H1 (cell line): Measurements from ENCODE around the gene PDE4D. TPM values are rescaled to one million over a fixed set of nuclear protein-coding genes. Genes with fewer than 3 reads are reported as not detected.

Experiments
- CTCF ChIA-PET: fragments of 300-600 bp; sonication (Branson Sonifier 250); formaldehyde crosslinking; loops from one replicate; lab custom pipeline; 2021; ENCODE audit not compliant: partially characterized antibody; lab: Charles Lee
- POLR2A ChIA-PET: fragments of 300-600 bp; sonication (Branson Sonifier 250); formaldehyde crosslinking; loops from one replicate; lab custom pipeline; 2021; ENCODE audit warnings: inconsistent platforms; ENCODE audit not compliant: partially characterized antibody; lab: Charles Lee
- DNase-seq, 2 experiments: peaks; one replicate each; pipeline versions ENCODE4 v3.0.0 to v3.0.0-alpha.2; 2010 to 2022; ENCODE audit warnings: low spot score in 2 of 2, low read depth in 1 of 2, mixed read lengths in 1 of 2
- FAIRE-seq: peaks from 2 replicates; lab custom pipeline; 2011; peaks lifted over from hg19 to GRCh38; lab: Jason Lieb, UNC
- H2AFZ ChIP-seq: 2 replicates; pipeline ENCODE4 v1.8.1; 2012; ENCODE audit warnings: low read length, inconsistent platforms
- H2AK5ac ChIP-seq: 2 replicates; pipeline ENCODE4 v1.6.1; 2013; ENCODE audit warnings: low read depth, low read length
- H2BK120ac ChIP-seq: replicated peaks from 2 replicates; pipeline ENCODE3; 2013; ENCODE audit warnings: low read depth, low read length, inconsistent platforms
- H2BK12ac ChIP-seq: 2 replicates; pipeline ENCODE4 v1.6.1; 2013; ENCODE audit warnings: low read depth, low read length
- H2BK15ac ChIP-seq: 2 replicates; pipeline ENCODE4 v1.6.1; 2013; ENCODE audit warnings: low read length
- H2BK20ac ChIP-seq: 2 replicates; pipeline ENCODE4 v1.6.1; 2013; ENCODE audit warnings: low read length
- H2BK5ac ChIP-seq: 2 replicates; pipeline ENCODE4 v1.6.1; 2013; ENCODE audit warnings: low read depth, low read length
- H3K14ac ChIP-seq: 2 replicates; pipeline ENCODE4 v1.6.1; 2013; ENCODE audit warnings: inconsistent platforms; ENCODE audit not compliant: insufficient read length
- H3K18ac ChIP-seq: 2 replicates; pipeline ENCODE4 v1.6.1; 2013; ENCODE audit warnings: low read length; ENCODE audit errors: extremely low read depth
- H3K23ac ChIP-seq: 2 replicates; pipeline ENCODE4 v1.6.1; 2013; ENCODE audit warnings: inconsistent platforms; ENCODE audit not compliant: insufficient read length
- H3K23me2 ChIP-seq: 2 replicates; pipeline ENCODE4 v1.6.1; 2013; ENCODE audit warnings: low read depth, low read length
- H3K27ac ChIP-seq: 2 replicates; pipeline ENCODE4 v1.6.1; 2011; ENCODE audit warnings: low read depth, low read length, inconsistent platforms
- H3K27me3 ChIP-seq, 4 experiments: replicated peaks in 1 of 4; 1 replicate in 1 of 4; 2 replicates in 3 of 4; pipeline versions ENCODE4 v1.6.1 to v1.8.1; 2011 to 2013; ENCODE audit warnings: low read length in 3 of 4, mild to moderate bottlenecking in 3 of 4, inconsistent platforms in 2 of 4, mixed read lengths in 2 of 4, moderate library complexity in 1 of 4; ENCODE audit not compliant: control insufficient read depth in 3 of 4, insufficient read depth in 3 of 4; ENCODE audit errors: extremely low read depth in 1 of 4
- H3K36me3 ChIP-seq, 4 experiments: 2 replicates each; pipeline versions ENCODE4 v1.6.1 to v1.8.1; 2011 to 2013; ENCODE audit warnings: mild to moderate bottlenecking in 4 of 4, low read length in 3 of 4, moderate library complexity in 2 of 4, control low read depth in 1 of 4, inconsistent platforms in 1 of 4; ENCODE audit not compliant: insufficient read depth in 4 of 4, control insufficient read depth in 2 of 4
- H3K4ac ChIP-seq: replicated peaks from 2 replicates; pipeline ENCODE3; 2013; ENCODE audit warnings: low read length, low read depth, mixed read lengths, inconsistent platforms; ENCODE audit not compliant: insufficient read length
- H3K4me1 ChIP-seq, 4 experiments: replicated peaks in 1 of 4; 1 replicate in 1 of 4; 2 replicates in 3 of 4; pipeline versions ENCODE4 v1.6.1 to v1.8.1; 2011 to 2013; ENCODE audit warnings: low read length in 3 of 4, inconsistent platforms in 2 of 4, mixed read lengths in 1 of 4; ENCODE audit not compliant: insufficient read depth in 4 of 4, control insufficient read depth in 3 of 4
- H3K4me2 ChIP-seq, 2 experiments: 2 replicates each; pipeline versions ENCODE4 v1.6.1 to v1.8.1; 2011 to 2013; ENCODE audit warnings: low read depth in 2 of 2, low read length in 2 of 2, control low read depth in 1 of 2, inconsistent platforms in 1 of 2, mild to moderate bottlenecking in 1 of 2; ENCODE audit not compliant: insufficient read depth in 1 of 2
- H3K4me3 ChIP-seq, 4 experiments: fragments of 200-600, 300-600 bp in 1 of 4; sonication (generic), shearing (Covaris generic), sonication (Bioruptor Twin) in 1 of 4; 2 replicates each; pipeline versions ENCODE4 v1.5.1 to v1.8.1; 2011 to 2016; ENCODE audit warnings: low read length in 4 of 4, low read depth in 3 of 4, control low read depth in 2 of 4, inconsistent platforms in 2 of 4, mild to moderate bottlenecking in 2 of 4, mixed read lengths in 1 of 4, moderate library complexity in 1 of 4; ENCODE audit not compliant: insufficient read depth in 2 of 4; ENCODE audit errors: extremely low read depth in 1 of 4
- H3K56ac ChIP-seq: replicated peaks from 2 replicates; pipeline ENCODE3; 2013; ENCODE audit warnings: low read depth, mild to moderate bottlenecking, mixed read lengths, low read length, inconsistent platforms; ENCODE audit not compliant: insufficient read length
- H3K79me1 ChIP-seq: 2 replicates; pipeline ENCODE4 v1.6.1; 2013; ENCODE audit warnings: low read depth, low read length, control low read depth
- H3K79me2 ChIP-seq, 2 experiments: 2 replicates each; pipeline versions ENCODE4 v1.6.1 to v1.8.1; 2012 to 2013; ENCODE audit warnings: low read length in 2 of 2, mild to moderate bottlenecking in 2 of 2, inconsistent platforms in 1 of 2; ENCODE audit not compliant: insufficient read depth in 2 of 2, control insufficient read depth in 1 of 2
- H3K9ac ChIP-seq, 4 experiments: replicated peaks in 1 of 4; 1 replicate in 1 of 4; 2 replicates in 3 of 4; pipeline versions ENCODE4 v1.6.1 to v1.8.1; 2011 to 2013; ENCODE audit warnings: low read depth in 3 of 4, low read length in 3 of 4, control low read depth in 2 of 4, mild to moderate bottlenecking in 2 of 4, moderate library complexity in 2 of 4, inconsistent platforms in 1 of 4; ENCODE audit errors: extremely low read depth in 1 of 4
- H3K9me3 ChIP-seq, 2 experiments: 2 replicates each; pipeline versions ENCODE4 v1.6.1 to v1.8.1; 2012 to 2013; ENCODE audit warnings: mild to moderate bottlenecking in 2 of 2, moderate library complexity in 2 of 2, control low read depth in 1 of 2, inconsistent platforms in 1 of 2, low read depth in 1 of 2, low read length in 1 of 2, mixed read lengths in 1 of 2; ENCODE audit not compliant: insufficient read depth in 2 of 2
- H4K20me1 ChIP-seq, 2 experiments: replicated peaks in 1 of 2; 2 replicates each; pipeline versions ENCODE3 to v1.8.1; 2011 to 2013; ENCODE audit warnings: inconsistent platforms in 2 of 2, low read length in 2 of 2, mild to moderate bottlenecking in 1 of 2; ENCODE audit not compliant: insufficient read depth in 2 of 2, control insufficient read depth in 1 of 2
- H4K5ac ChIP-seq: 2 replicates; pipeline ENCODE4 v1.6.1; 2013; ENCODE audit warnings: low read length, low read depth, mixed read lengths, inconsistent platforms; ENCODE audit not compliant: insufficient read length
- H4K8ac ChIP-seq: 2 replicates; pipeline ENCODE4 v1.8.0; 2013; ENCODE audit warnings: mild to moderate bottlenecking, moderate library complexity, low read length, inconsistent platforms; ENCODE audit not compliant: insufficient read depth; ENCODE audit errors: extremely low read depth
- H4K91ac ChIP-seq: replicated peaks from 2 replicates; pipeline ENCODE3; 2013; ENCODE audit warnings: low read length, mixed read lengths, inconsistent platforms; ENCODE audit not compliant: insufficient read length
- BCL11A ChIP-seq, 2 experiments: IDR thresholded peaks; one replicate each; pipeline ENCODE4 v1.6.1; 2011; ENCODE audit warnings: low read depth in 2 of 2, low read length in 2 of 2, mild to moderate bottlenecking in 2 of 2
- BRCA1 ChIP-seq: IDR thresholded peaks from 2 replicates; pipeline ENCODE4 v1.6.1; 2012; ENCODE audit warnings: low read depth, low read length, improper control_type of control experiment
- CBX8 ChIP-seq: fragments of 300-800, 300-1000 bp; sonication (generic); IDR thresholded peaks from 2 replicates; pipeline ENCODE4 v1.7.1; 2016; ENCODE audit warnings: low read depth, low read length, borderline replicate concordance
- CHD2 ChIP-seq: IDR thresholded peaks from 2 replicates; pipeline ENCODE4 v1.6.1; 2012; ENCODE audit warnings: low read length, improper control_type of control experiment
- EGR1 ChIP-seq: IDR thresholded peaks from 2 replicates; pipeline ENCODE4 v1.6.1; 2011; ENCODE audit warnings: low read depth, low read length, borderline replicate concordance
- KDM4A ChIP-seq: IDR thresholded peaks from one replicate; pipeline ENCODE4 v1.7.1; 2012; ENCODE audit warnings: low read depth, mild to moderate bottlenecking, moderate library complexity, low read length, inconsistent platforms; ENCODE audit not compliant: severe bottlenecking
- PHF8 ChIP-seq: fragments of 200-600 bp; sonication (generic); conservative IDR thresholded peaks from 2 replicates; pipeline ENCODE4 v1.7.1; 2012; ENCODE audit warnings: low read depth, mild to moderate bottlenecking, inconsistent platforms, low read length, moderate library complexity
- POLR2A ChIP-seq, 2 experiments: IDR thresholded peaks; 1 replicate in 1 of 2; 2 replicates in 1 of 2; pipeline ENCODE4 v1.6.1; 2011; ENCODE audit warnings: low read depth in 2 of 2, low read length in 2 of 2, mild to moderate bottlenecking in 2 of 2; ENCODE audit errors: control extremely low read depth in 1 of 2
- POU5F1 ChIP-seq: IDR thresholded peaks from 2 replicates; pipeline ENCODE4 v1.6.1; 2011; ENCODE audit warnings: low read depth, mild to moderate bottlenecking, low read length, moderate library complexity
- SIN3A ChIP-seq, 2 experiments: IDR thresholded peaks in 1 of 2; conservative IDR thresholded peaks in 1 of 2; 2 replicates each; pipeline ENCODE4 v1.6.1; 2011 to 2012; ENCODE audit warnings: low read length in 2 of 2, improper control_type of control experiment in 1 of 2, low read depth in 1 of 2, mild to moderate bottlenecking in 1 of 2
- SP1 ChIP-seq: IDR thresholded peaks from 2 replicates; pipeline ENCODE4 v1.6.1; 2011; ENCODE audit warnings: low read depth, low read length
- TEAD4 ChIP-seq: IDR thresholded peaks from 2 replicates; pipeline ENCODE4 v1.6.1; 2012; ENCODE audit warnings: low read depth, low read length, inconsistent platforms, mixed read lengths
- WGBS, 2 experiments: shearing (Covaris generic) in 1 of 2; methylation state at CpG; one replicate each; pipeline versions ENCODE4 v1.1.6 to v1.1.7; 2013 to 2015; ENCODE audit warnings: low lambda C conversion rate in 2 of 2, mixed read lengths in 2 of 2, inconsistent platforms in 1 of 2, low coverage in 1 of 2, missing lambda C conversion rate in 1 of 2; ENCODE audit not compliant: insufficient replicate concordance in 2 of 2, insufficient coverage in 1 of 2, insufficient read length in 1 of 2; ENCODE audit errors: extremely low coverage in 1 of 2, missing lambda C conversion rate in 1 of 2; 5-methylcytosine and 5-hydroxymethylcytosine counted together
- polyA plus RNA-seq, 7 experiments: library from polyadenylated mRNA; depleted of rRNA in 3 of 7; stranded (reverse) in 5 of 7; unstranded in 2 of 7; fragments of >200 nt in 5 of 7; fragments of 200-250 nt in 2 of 7; gene quantifications; 1 replicate in 5 of 7; 2 replicates in 1 of 7; 4 replicates in 1 of 7; pipeline versions ENCODE4 v1.2.1 to v1.2.3, GENCODE V29; 2011 to 2013; ENCODE audit warnings: missing spikeins in 2 of 7, mixed read lengths in 2 of 7
- total RNA-seq: library from RNA; stranded (reverse); fragmentation: NEBNext Ultra II Directional; extraction: Animal tissue kit (Norgen Biotek cat#: 25700); gene quantifications from 2 replicates; pipeline ENCODE4 v1.2.1, GENCODE V29; 2021

The PDE4D gene
- total and polyA plus RNA-seq, 2 of the 8 experiments (the other 6 are each of a cell fraction or from before 2014, with no cell fraction given), result 2.3 to 3.7 TPM

- ChIA-PET CTCF (interaction anchor here (0.7 to 2.8 kb wide), 10 partner anchors 9 to 417 kb away, joined by 3 to 10 read pairs (median 4); no protein-coding TSS in a partner anchor), POLR2A (no interaction called here)
- H3K27ac ChIP-seq, result no peak overlapping the region
- no peak overlapping the region for H3K4me3 ChIP-seq
- no peak overlapping the region for H2BK12ac ChIP-seq
- H3K4ac ChIP-seq, result no peak overlapping the region
- no peaks in the 10 kb centered on the region for H3K79me2 ChIP-seq
- H3K4me2 ChIP-seq, result no peak overlapping the region
- H3K14ac ChIP-seq, result no peak overlapping the region
- no peaks in the 10 kb centered on the region for H3K27me3 ChIP-seq
- H3K56ac ChIP-seq, result no peak overlapping the region
- H3K23me2 ChIP-seq, result no peaks in the 10 kb centered on the region
- H4K5ac ChIP-seq, result no peak overlapping the region
- H3K9me3 ChIP-seq, result no peaks in the 10 kb centered on the region; a peak in 1 of 4 replicates
- 65% methylated on average over 4 of the region's 4 CpGs; no CpG with 5 or more reads in 1 of the 2 experiments for WGBS, 2 experiments
- H3K36me3 ChIP-seq, result no peaks in the 10 kb centered on the region
- no peak overlapping the region for H2BK15ac ChIP-seq
- H2BK120ac ChIP-seq, result no peak overlapping the region
- H3K79me1 ChIP-seq, result no peaks in the 10 kb centered on the region
- H4K8ac ChIP-seq, result no peak overlapping the region
- DNase-seq (no peak), FAIRE-seq (no peak)
- H4K20me1 ChIP-seq, result no peaks in the 10 kb centered on the region
- no peak for TF ChIP-seq POLR2A (IDR thresholded peaks at IDR 0.05; ENCODE audit: control extremely low read depth in 1 of 2, low read depth in 2 of 2, low read length in 2 of 2)
- TF ChIP-seq SIN3A (conservative IDR thresholded peaks at IDR 0.05 in 1 of 2, IDR thresholded peaks at IDR 0.05 in 1 of 2; ENCODE audit: low read depth in 1 of 2, low read length in 2 of 2), result no peak
- no peak for TF ChIP-seq KDM4A
- TF ChIP-seq CBX8, result no peak
- no peak for TF ChIP-seq BCL11A (IDR thresholded peaks at IDR 0.05; ENCODE audit: low read depth in 2 of 2, low read length in 2 of 2)
- no peak for TF ChIP-seq CHD2
- TF ChIP-seq SP1, result no peak
- TF ChIP-seq PHF8, result no peak
- no peak for TF ChIP-seq POU5F1
- TF ChIP-seq TEAD4, result no peak
- TF ChIP-seq BRCA1, result no peak
- no peak for TF ChIP-seq EGR1
- no peak overlapping the region for H2AFZ ChIP-seq
- H3K23ac ChIP-seq, result no peak overlapping the region
- no peak overlapping the region for H2BK5ac ChIP-seq
- no peak overlapping the region for H2AK5ac ChIP-seq
- H3K18ac ChIP-seq, result no peak overlapping the region
- peaks cover 0 to 3% (median 0%) of the 10 kb centered on the region in 4 experiments; a peak in 1 of 7 replicates for H3K4me1 ChIP-seq
- no peak overlapping the region for H4K91ac ChIP-seq
- no peak overlapping the region for H3K9ac ChIP-seq
- no peak overlapping the region for H2BK20ac ChIP-seq
These were observed 521.9 kb downstream of the PDE4D start for GRCh38 chr5:59371525-59372127.
